GM23338 (cell line): ENCODE measurements around the gene NCR3LG1. TPM values are rescaled to one million over a fixed set of nuclear protein-coding genes. Genes with fewer than 3 reads are reported as not detected.

ENCODE experiments used
- CREB1 ChIP-seq: fragments of 250-450 bp; sonication (Bioruptor Pico); IDR thresholded peaks from 2 replicates; pipeline ENCODE4 v1.5.0; 2020; ENCODE audit warnings: low read depth, mild to moderate bottlenecking, moderate library complexity
- CTCF ChIP-seq, 2 experiments: fragments of 200-600 bp in 1 of 2; sonication (generic) in 1 of 2; conservative IDR thresholded peaks; 2 replicates each; pipeline versions ENCODE4 v1.5.1 to v1.6.1; 2016 to 2017; ENCODE audit warnings: antibody characterized with exemption in 2 of 2, low read depth in 2 of 2, mild to moderate bottlenecking in 2 of 2, moderate library complexity in 1 of 2
- EZH2 ChIP-seq: fragments of 200-600 bp; sonication (generic); IDR thresholded peaks from one replicate; pipeline ENCODE4 v1.8.0; 2017; ENCODE audit warnings: antibody characterized with exemption, mild to moderate bottlenecking, low read depth; ENCODE audit not compliant: unreplicated experiment
- EZH2phosphoT487 ChIP-seq: fragments of 200-600 bp; sonication (generic); IDR thresholded peaks from one replicate; pipeline ENCODE4 v1.8.1; 2018; ENCODE audit warnings: antibody characterized with exemption; ENCODE audit not compliant: unreplicated experiment
- JUNB ChIP-seq: IDR thresholded peaks from one replicate; pipeline ENCODE4 v1.6.1; 2016; ENCODE audit warnings: antibody characterized with exemption; ENCODE audit not compliant: unreplicated experiment
- NANOG ChIP-seq: IDR thresholded peaks from 2 replicates; pipeline ENCODE4 v1.6.1; 2016; ENCODE audit warnings: antibody characterized with exemption, borderline replicate concordance
- POLR2AphosphoS5 ChIP-seq: IDR thresholded peaks from 2 replicates; pipeline ENCODE4 v1.6.1; 2016; ENCODE audit warnings: antibody characterized with exemption, low read depth
- polyA plus RNA-seq: library from polyadenylated mRNA; unstranded; fragments of >200 nt; fragmentation: Nextera tagmentation; extraction: Ambion mirVana; gene quantifications from 2 replicates; pipeline ENCODE4 v1.2.1, GENCODE V29; 2016
- total RNA-seq: library from RNA; depleted of rRNA; stranded (reverse); fragments of >200 nt; shearing (Covaris generic); gene quantifications from 2 replicates; pipeline ENCODE4 v1.2.3, GENCODE V29; 2014
- TF ChIP-seq, protein P1 (sequence below): fragments of 250-450 bp; sonication (Bioruptor Pico); IDR thresholded peaks from 2 replicates; pipeline ENCODE4 v1.5.0; 2020; ENCODE audit warnings: mild to moderate bottlenecking, moderate library complexity
- TF ChIP-seq, protein P2 (sequence below): IDR thresholded peaks from 2 replicates; pipeline ENCODE4 v1.6.1; 2016; ENCODE audit warnings: antibody characterized with exemption

NCR3LG1 gene
- total and polyA plus RNA-seq, 2 experiments from 2014 or later = 0.15 to 1.9 TPM

DNA sequence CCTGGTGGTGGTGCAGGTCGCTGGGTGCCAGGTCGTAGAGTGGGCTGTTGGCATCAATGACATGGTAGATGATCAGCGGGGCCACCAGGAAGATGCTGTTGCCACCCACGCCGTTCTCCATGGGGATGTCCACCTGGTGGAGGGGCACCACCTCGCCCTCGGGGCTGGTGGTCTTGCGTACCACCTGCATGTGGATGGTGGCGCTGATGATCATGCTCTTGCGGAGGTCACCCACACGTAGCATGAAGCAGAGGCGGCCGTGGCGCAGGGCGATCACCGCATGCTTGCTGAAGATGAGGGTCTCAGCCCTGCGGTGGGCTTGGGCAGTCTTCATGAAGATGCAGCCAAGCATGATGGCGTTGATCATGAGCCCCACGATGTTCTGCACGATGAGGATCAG, 35.7 kb downstream of the NCR3LG1 start (continued):
- TF ChIP-seq, protein P1, sequence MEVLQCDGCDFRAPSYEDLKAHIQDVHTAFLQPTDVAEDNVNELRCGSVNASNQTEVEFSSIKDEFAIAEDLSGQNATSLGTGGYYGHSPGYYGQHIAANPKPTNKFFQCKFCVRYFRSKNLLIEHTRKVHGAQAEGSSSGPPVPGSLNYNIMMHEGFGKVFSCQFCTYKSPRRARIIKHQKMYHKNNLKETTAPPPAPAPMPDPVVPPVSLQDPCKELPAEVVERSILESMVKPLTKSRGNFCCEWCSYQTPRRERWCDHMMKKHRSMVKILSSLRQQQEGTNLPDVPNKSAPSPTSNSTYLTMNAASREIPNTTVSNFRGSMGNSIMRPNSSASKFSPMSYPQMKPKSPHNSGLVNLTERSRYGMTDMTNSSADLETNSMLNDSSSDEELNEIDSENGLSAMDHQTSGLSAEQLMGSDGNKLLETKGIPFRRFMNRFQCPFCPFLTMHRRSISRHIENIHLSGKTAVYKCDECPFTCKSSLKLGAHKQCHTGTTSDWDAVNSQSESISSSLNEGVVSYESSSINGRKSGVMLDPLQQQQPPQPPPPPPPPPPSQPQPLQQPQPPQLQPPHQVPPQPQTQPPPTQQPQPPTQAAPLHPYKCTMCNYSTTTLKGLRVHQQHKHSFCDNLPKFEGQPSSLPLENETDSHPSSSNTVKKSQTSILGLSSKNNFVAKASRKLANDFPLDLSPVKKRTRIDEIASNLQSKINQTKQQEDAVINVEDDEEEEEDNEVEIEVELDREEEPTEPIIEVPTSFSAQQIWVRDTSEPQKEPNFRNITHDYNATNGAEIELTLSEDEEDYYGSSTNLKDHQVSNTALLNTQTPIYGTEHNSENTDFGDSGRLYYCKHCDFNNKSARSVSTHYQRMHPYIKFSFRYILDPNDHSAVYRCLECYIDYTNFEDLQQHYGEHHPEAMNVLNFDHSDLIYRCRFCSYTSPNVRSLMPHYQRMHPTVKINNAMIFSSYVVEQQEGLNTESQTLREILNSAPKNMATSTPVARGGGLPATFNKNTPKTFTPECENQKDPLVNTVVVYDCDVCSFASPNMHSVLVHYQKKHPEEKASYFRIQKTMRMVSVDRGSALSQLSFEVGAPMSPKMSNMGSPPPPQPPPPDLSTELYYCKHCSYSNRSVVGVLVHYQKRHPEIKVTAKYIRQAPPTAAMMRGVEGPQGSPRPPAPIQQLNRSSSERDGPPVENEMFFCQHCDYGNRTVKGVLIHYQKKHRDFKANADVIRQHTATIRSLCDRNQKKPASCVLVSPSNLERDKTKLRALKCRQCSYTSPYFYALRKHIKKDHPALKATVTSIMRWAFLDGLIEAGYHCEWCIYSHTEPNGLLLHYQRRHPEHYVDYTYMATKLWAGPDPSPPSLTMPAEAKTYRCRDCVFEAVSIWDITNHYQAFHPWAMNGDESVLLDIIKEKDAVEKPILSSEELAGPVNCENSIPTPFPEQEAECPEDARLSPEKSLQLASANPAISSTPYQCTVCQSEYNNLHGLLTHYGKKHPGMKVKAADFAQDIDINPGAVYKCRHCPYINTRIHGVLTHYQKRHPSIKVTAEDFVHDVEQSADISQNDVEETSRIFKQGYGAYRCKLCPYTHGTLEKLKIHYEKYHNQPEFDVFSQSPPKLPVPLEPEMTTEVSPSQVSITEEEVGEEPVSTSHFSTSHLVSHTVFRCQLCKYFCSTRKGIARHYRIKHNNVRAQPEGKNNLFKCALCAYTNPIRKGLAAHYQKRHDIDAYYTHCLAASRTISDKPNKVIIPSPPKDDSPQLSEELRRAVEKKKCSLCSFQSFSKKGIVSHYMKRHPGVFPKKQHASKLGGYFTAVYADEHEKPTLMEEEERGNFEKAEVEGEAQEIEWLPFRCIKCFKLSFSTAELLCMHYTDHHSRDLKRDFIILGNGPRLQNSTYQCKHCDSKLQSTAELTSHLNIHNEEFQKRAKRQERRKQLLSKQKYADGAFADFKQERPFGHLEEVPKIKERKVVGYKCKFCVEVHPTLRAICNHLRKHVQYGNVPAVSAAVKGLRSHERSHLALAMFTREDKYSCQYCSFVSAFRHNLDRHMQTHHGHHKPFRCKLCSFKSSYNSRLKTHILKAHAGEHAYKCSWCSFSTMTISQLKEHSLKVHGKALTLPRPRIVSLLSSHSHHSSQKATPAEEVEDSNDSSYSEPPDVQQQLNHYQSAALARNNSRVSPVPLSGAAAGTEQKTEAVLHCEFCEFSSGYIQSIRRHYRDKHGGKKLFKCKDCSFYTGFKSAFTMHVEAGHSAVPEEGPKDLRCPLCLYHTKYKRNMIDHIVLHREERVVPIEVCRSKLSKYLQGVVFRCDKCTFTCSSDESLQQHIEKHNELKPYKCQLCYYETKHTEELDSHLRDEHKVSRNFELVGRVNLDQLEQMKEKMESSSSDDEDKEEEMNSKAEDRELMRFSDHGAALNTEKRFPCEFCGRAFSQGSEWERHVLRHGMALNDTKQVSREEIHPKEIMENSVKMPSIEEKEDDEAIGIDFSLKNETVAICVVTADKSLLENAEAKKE (CRISPR knock-in tag) = no peak
- TF ChIP-seq CTCF (conservative IDR thresholded peaks at IDR 0.05; ENCODE audit: low read depth in 2 of 2) = no peak
- TF ChIP-seq EZH2phosphoT487 = no peak
- no peak for TF ChIP-seq JUNB
- no peak for TF ChIP-seq EZH2
- TF ChIP-seq, protein P2, sequence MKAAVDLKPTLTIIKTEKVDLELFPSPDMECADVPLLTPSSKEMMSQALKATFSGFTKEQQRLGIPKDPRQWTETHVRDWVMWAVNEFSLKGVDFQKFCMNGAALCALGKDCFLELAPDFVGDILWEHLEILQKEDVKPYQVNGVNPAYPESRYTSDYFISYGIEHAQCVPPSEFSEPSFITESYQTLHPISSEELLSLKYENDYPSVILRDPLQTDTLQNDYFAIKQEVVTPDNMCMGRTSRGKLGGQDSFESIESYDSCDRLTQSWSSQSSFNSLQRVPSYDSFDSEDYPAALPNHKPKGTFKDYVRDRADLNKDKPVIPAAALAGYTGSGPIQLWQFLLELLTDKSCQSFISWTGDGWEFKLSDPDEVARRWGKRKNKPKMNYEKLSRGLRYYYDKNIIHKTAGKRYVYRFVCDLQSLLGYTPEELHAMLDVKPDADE = no peak
- no peak for TF ChIP-seq CREB1 (CRISPR knock-in tag)
- TF ChIP-seq NANOG = no peak
- TF ChIP-seq POLR2AphosphoS5 = no peak
